ENCODE measurements around the gene BCL11B. TPM values are rescaled to one million over a fixed set of nuclear protein-coding genes. Genes with fewer than 3 reads are reported as not detected.

Gene BCL11B
- total and polyA plus RNA-seq, 11 donors: 0.04 to 2.1 (median 0.15) TPM; not detected in 3

GRCh38 chr14:99205086-99205688 is 66.8 kb downstream of the BCL11B start:
- intact Hi-C loops (cut with DNase I): no loop called here
- WGBS, 4 donors: 61 to 85% (median 84%) methylated on average over 10 to 17 of the region's 17 CpGs
- DNase-seq (peak in 1 of 5 donors; percentile 14), ATAC-seq (no peak)
- Histone ChIP-seq H3K9me3 (no peaks in the 10 kb centered on the region), H3K4me3 (no peak overlapping the region), H3K4me1 (peaks cover 0 to 3% (median 0%) of the 10 kb centered on the region in 12 donors), H3K27me3 (peaks cover 0 to 14% (median 0%) of the 10 kb centered on the region in 9 donors), H3K27ac (no peak overlapping the region), H3K36me3 (no peaks in the 10 kb centered on the region)
- TF ChIP-seq POLR2A (IDR thresholded peaks at IDR 0.05) (no peak), CTCF (IDR thresholded peaks at IDR 0.05) (no peak)

- 90 to 96% (median 92%) methylated on average over 8 of the region's 8 CpGs for WGBS, 4 donors
- DNase-seq (peak in 1 of 5 donors; percentile 8), ATAC-seq (no peak)
- Histone ChIP-seq H3K4me3 (no peak overlapping the region), H3K27me3 (peaks cover 0 to 14% (median 0%) of the 10 kb centered on the region in 9 donors), H3K27ac (no peak overlapping the region), H3K36me3 (no peaks in the 10 kb centered on the region), H3K9me3 (no peaks in the 10 kb centered on the region), H3K4me1 (peaks cover 0 to 5% (median 0%) of the 10 kb centered on the region in 12 donors)
- intact Hi-C loops (cut with DNase I): no loop called here
- TF ChIP-seq CTCF (IDR thresholded peaks at IDR 0.05) (no peak), POLR2A (IDR thresholded peaks at IDR 0.05) (no peak)
Observed at GRCh38 chr14:99203801-99204200, 68.2 kb downstream of the BCL11B start.

- peaks cover 0 to 5% (median 0%) of the 10 kb centered on the region in 12 donors for H3K4me1 ChIP-seq
- H3K36me3 ChIP-seq: no peaks in the 10 kb centered on the region
- peaks cover 0 to 17% (median 0%) of the 10 kb centered on the region in 9 donors for H3K27me3 ChIP-seq
- TF ChIP-seq POLR2A (IDR thresholded peaks at IDR 0.05) (no peak), CTCF (IDR thresholded peaks at IDR 0.05) (no peak)
- intact Hi-C loops (cut with DNase I): no loop called here
- H3K4me3 ChIP-seq: no peak overlapping the region
- 83 to 86% (median 85%) methylated on average over 6 of the region's 6 CpGs for WGBS, 4 donors
- no peak for ATAC-seq
- no peak overlapping the region for H3K27ac ChIP-seq
- no peaks in the 10 kb centered on the region for H3K9me3 ChIP-seq
- DNase-seq: peak in 1 of 5 donors; percentile 7
Observed at GRCh38 chr14:99203080-99203479, 68.9 kb downstream of the BCL11B start.

GRCh38 chr14:99202516-99202915 is 69.5 kb downstream of the BCL11B start:
- intact Hi-C loops (cut with DNase I): no loop called here
- Histone ChIP-seq H3K4me1 (peaks cover 0 to 5% (median 0%) of the 10 kb centered on the region in 12 donors), H3K27ac (no peak overlapping the region), H3K4me3 (no peak overlapping the region), H3K27me3 (peaks cover 0 to 17% (median 0%) of the 10 kb centered on the region in 9 donors), H3K9me3 (no peaks in the 10 kb centered on the region), H3K36me3 (no peaks in the 10 kb centered on the region)
- ATAC-seq (no peak), DNase-seq (peak in 1 of 5 donors; percentile 10)
- TF ChIP-seq CTCF (IDR thresholded peaks at IDR 0.05) (no peak), POLR2A (IDR thresholded peaks at IDR 0.05) (no peak)
- 53 to 88% (median 78%) methylated on average over 4 to 8 of the region's 8 CpGs for WGBS, 4 donors
